GM12878 (cell line): Measurements from ENCODE around the gene DOCK2. TPM values are rescaled to one million over a fixed set of nuclear protein-coding genes. Genes with fewer than 3 reads are reported as not detected.

Experiments used
- BHLHE40 ChIP-seq, 2 experiments: fragments of 450-650 bp in 1 of 2; IDR thresholded peaks; 2 replicates each; pipeline ENCODE4 v1.6.1; 2011 to 2017; ENCODE audit warnings: low read depth in 2 of 2, borderline replicate concordance in 1 of 2, improper control_type of control experiment in 1 of 2, low read length in 1 of 2, mild to moderate bottlenecking in 1 of 2
- CBX5 ChIP-seq: sonication (generic); IDR thresholded peaks from 2 replicates; pipeline ENCODE4 v1.6.1; 2016; ENCODE audit warnings: low read depth, moderate library complexity, mild to moderate bottlenecking, inconsistent platforms
- EGR1 ChIP-seq, 2 experiments: IDR thresholded peaks; 1 replicate in 1 of 2; 2 replicates in 1 of 2; pipeline ENCODE4 v1.6.1; 2011 to 2012; ENCODE audit warnings: low read depth in 2 of 2, low read length in 2 of 2, borderline replicate concordance in 1 of 2, mild to moderate bottlenecking in 1 of 2, moderate library complexity in 1 of 2
- IRF5 ChIP-seq: fragments of 450-650 bp; IDR thresholded peaks from 2 replicates; pipeline ENCODE4 v1.6.1; 2017; ENCODE audit warnings: borderline replicate concordance
- JUNB ChIP-seq: IDR thresholded peaks from 2 replicates; pipeline ENCODE4 v1.6.1; 2016; ENCODE audit warnings: antibody characterized with exemption, mild to moderate bottlenecking
- KLF5 ChIP-seq: fragments of 450-650 bp; IDR thresholded peaks from 2 replicates; pipeline ENCODE4 v1.6.1; 2014; ENCODE audit warnings: mild to moderate bottlenecking; ENCODE audit not compliant: partially characterized antibody
- LARP7 ChIP-seq: fragments of 450-650 bp; IDR thresholded peaks from 2 replicates; pipeline ENCODE4 v1.6.1; 2017; ENCODE audit warnings: mild to moderate bottlenecking
- NR2C2 ChIP-seq: IDR thresholded peaks from 2 replicates; pipeline ENCODE4 v1.6.1; 2011; ENCODE audit warnings: borderline replicate concordance, low read depth; ENCODE audit not compliant: control insufficient read depth, insufficient read length
- POLR2AphosphoS2 ChIP-seq: IDR thresholded peaks from 2 replicates; pipeline ENCODE4 v1.6.1; 2011; ENCODE audit warnings: low read depth, mild to moderate bottlenecking, low read length, improper control_type of control experiment, moderate library complexity
- SIN3A ChIP-seq: IDR thresholded peaks from 2 replicates; pipeline ENCODE4 v1.6.1; 2012; ENCODE audit warnings: low read depth, low read length, improper control_type of control experiment
- SIX5 ChIP-seq: IDR thresholded peaks from 2 replicates; pipeline ENCODE4 v1.6.1; 2011; ENCODE audit warnings: mild to moderate bottlenecking, low read depth, low read length, moderate library complexity; ENCODE audit not compliant: severe bottlenecking
- TCF3 ChIP-seq: IDR thresholded peaks from 2 replicates; pipeline ENCODE4 v1.6.1; 2012; ENCODE audit warnings: low read depth, mild to moderate bottlenecking, low read length, borderline replicate concordance; ENCODE audit not compliant: insufficient read depth
- ZBTB40 ChIP-seq: fragments of 450-650 bp; IDR thresholded peaks from 2 replicates; pipeline ENCODE4 v1.6.1; 2016; ENCODE audit warnings: mild to moderate bottlenecking, moderate library complexity, borderline replicate concordance
- ZNF592 ChIP-seq: fragments of 450-650 bp; IDR thresholded peaks from 2 replicates; pipeline ENCODE4 v1.6.1; 2017; ENCODE audit warnings: mild to moderate bottlenecking, moderate library complexity
- ZNF687 ChIP-seq: fragments of 450-650 bp; IDR thresholded peaks from 2 replicates; pipeline ENCODE4 v1.6.1; 2017; ENCODE audit warnings: mild to moderate bottlenecking, moderate library complexity
- polyA plus RNA-seq, 11 experiments: library from polyadenylated mRNA; depleted of rRNA in 4 of 11; unstranded in 6 of 11; stranded (reverse) in 5 of 11; fragments of >200 nt; fragmentation: Nextera tagmentation in 4 of 11; fragmentation: Illumina TruSeq in 1 of 11; extraction: Ambion mirVana in 4 of 11; extraction: Trizol in 1 of 11; gene quantifications; 1 replicate in 1 of 11; 2 replicates in 10 of 11; pipeline versions ENCODE4 v1.2.1 to v1.2.3, GENCODE V29; 2011 to 2016; ENCODE audit warnings: inconsistent platforms in 2 of 11, missing spikeins in 2 of 11, low read depth in 1 of 11
- total RNA-seq, 4 experiments: library from RNA; depleted of rRNA in 3 of 4; stranded (reverse); fragments of >200 nt in 3 of 4; fragmentation: Illumina TruSeq in 1 of 4; extraction: Trizol in 1 of 4; gene quantifications; 2 replicates each; pipeline versions ENCODE4 v1.2.1 to v1.2.3, GENCODE V29; 2013 to 2021

The DOCK2 gene
- total and polyA plus RNA-seq, 10 of the 15 experiments (the other 5 are each of a cell fraction or from before 2014, with no cell fraction given), result 34.2 to 192 (median 118) TPM

GRCh38 chr5:169637085-169637548 lies at the start of gene DOCK2 (continued):
- TF ChIP-seq BHLHE40 (IDR thresholded peaks at IDR 0.05; ENCODE audit: borderline replicate concordance in 1 of 2, low read depth in 2 of 2, low read length in 1 of 2) (peak in 1 of 2 experiments; percentile 56; a peak in 2 of 4 replicates), ZNF687 (peak; percentile 53; the same call in 1 of the 2 replicates), NR2C2 (no peak), EGR1 (IDR thresholded peaks at IDR 0.05; ENCODE audit: borderline replicate concordance in 1 of 2, low read depth in 2 of 2, low read length in 2 of 2) (peak in 1 of 2 experiments; percentile 53; a peak in 1 of 3 replicates), TCF3 (peak; percentile 58; the same call in 1 of the 2 replicates), SIN3A (peak; percentile 84), ZNF592 (peak; percentile 66; the same call in 1 of the 2 replicates), JUNB (no peak), LARP7 (peak; percentile 91), IRF5 (no peak), CBX5 (no peak), POLR2AphosphoS2 (peak; percentile 76; the same call in 1 of the 2 replicates), ZBTB40 (no peak), KLF5 (peak; percentile 29), SIX5 (no peak)
